Anterior cingulate cortex (tissue), 58 donors: ENCODE results near the gene HSD11B2.

Experiments
- DNase-seq, 58 donors: peaks; one replicate each; lab custom pipeline; 2025; lab: John Stamatoyannopoulos, UW

Gene HSD11B2

DNA sequence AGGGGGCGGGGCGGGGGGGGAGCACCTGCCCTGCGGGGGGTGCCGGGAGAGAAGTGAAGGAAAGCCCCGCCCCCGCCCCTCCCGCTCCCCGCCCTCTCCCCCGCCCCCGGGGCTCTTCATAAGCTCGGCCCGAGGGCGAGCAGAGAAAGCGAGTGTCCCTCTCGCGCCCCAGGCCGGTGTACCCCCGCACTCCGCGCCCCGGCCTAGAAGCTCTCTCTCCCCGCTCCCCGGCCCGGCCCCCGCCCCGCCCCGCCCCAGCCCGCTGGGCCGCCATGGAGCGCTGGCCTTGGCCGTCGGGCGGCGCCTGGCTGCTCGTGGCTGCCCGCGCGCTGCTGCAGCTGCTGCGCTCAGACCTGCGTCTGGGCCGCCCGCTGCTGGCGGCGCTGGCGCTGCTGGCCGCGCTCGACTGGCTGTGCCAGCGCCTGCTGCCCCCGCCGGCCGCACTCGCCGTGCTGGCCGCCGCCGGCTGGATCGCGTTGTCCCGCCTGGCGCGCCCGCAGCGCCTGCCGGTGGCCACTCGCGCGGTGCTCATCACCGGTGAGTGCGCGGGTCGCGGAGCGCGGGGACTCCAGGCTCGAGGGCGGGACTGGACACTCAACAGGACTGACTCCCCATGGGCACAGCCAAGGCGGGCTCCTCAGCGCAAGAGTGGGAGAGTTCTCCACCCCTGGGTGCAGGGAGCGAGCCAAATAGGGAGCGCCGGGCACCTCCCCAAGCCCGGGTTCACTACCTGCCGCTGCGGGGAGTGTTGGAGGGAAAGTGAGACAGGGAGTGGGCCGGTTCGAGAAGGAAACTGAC lies at the start of gene HSD11B2:
Gene HSD11B2 (plus strand): TSS at position 145 of the 798 bp plus-strand sequence. CDS start 128 bp downstream, at position 273.
- DNase-seq: peak in 26 of 58 donors; percentile 16 to 60 (median 44)

DNA sequence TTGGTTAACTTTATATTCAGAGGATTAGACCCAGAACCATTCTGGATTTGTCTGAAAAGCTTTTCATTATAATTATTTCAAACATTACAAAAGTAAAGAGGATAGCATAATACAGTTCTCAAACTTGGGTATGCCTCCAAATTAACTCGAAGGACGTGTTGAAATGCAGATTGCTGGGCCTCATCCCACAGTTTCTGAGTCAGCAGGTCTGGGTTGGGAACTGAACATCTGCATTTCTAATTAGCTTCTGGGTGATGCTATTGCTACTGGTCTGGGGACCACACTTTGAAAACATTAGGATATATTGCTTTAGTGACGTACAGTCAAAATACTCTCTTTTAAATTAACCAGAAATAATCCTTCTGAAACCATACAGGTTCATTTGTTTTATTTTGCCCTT lies 47.6 kb upstream of the HSD11B2 start:
- DNase-seq: no peak

DNA sequence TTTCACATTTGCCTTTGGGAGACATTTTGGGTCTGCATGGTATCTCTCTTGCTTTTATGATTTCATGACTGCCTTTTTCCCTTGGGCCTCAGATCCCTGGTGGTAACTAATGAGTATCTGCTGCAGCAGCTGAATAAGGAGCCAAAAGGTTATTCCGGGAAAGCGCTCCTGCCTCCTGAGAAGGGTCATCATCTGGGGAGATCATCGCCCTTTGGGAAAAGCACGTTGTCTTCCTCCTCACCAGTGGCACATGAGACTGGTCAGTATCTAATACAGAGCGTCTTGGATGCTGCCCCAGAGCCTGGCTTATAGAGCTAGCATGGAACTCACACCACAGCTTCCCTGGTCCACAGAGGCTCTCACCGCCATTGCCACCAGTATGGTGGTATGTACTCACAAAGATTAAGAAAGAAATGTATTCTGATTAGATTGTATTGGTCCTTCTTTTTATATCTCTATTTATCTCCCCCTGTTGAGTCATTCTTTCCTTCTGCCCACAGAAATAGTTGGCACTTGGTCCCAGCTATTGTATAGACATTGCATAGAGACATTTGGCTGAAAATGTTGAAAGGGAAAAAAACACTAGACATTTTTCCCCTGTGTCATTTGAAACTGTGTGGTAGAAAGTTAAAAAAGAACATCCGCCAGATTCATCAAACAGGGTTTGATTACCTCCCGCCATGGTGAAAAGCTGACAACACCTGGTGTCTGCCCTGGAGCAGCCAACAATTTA lies 46.0 kb upstream of the HSD11B2 start:
- DNase-seq: no peak

DNA sequence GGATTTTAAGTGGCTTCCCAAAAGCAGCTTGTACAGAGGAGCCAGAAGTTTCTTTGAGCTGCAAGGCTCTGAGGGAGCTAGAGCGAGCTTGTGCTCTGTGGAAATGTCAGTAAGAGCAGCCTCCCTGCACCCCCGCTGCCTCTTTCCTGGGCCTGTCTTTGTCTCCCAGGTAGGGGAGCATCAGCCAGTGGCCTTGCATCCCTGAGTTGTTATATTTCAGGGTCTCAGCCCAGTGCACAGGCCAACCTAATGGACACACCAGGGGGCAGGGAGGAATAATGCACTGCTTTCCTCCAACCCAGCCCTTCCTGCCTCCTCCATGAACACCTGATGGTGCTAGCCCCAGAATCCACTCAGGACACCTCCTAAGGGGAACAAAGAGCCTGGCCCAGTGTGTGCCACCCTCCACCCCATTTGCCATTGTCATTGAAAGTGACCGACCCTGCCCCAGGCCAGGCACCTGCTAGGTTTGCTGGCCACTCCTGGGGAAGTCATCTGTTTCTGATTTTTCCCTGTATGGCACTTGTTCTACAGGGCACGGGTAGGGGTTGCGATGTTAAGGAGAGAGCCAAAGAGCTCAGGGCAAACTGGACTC lies 44.0 kb upstream of the HSD11B2 start:
- DNase-seq: no peak

DNA sequence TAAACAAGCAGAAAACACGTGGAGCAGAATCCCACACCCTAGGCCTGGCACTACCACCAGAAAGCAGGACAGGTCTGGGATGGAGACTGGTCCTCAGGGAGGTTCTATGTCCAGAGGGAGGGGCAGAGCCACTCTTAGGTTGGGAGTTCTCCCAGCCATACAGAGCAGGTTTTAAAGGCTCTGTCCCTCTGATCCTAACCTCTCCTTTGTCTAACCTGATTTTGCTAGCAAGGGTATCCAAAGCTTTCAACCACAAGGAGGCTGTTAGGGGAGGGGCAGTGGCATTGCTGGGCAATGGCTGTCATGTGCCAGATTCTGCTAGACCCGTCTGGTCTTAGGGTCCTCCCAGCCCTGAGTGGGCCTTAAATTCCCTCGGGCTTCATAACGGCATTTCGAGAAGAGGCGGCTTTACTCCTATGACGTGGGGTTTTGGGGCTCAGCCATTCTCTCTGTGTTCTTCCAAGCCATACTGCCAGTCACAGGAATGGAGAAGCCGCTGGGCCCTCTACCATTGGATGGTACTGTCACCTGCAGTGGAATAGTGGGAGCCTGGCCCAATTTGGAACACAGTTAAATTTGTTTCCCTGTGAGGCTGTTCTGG lies 43.3 kb upstream of the HSD11B2 start:
- DNase-seq: peak in 1 of 58 donors; percentile 28

DNA sequence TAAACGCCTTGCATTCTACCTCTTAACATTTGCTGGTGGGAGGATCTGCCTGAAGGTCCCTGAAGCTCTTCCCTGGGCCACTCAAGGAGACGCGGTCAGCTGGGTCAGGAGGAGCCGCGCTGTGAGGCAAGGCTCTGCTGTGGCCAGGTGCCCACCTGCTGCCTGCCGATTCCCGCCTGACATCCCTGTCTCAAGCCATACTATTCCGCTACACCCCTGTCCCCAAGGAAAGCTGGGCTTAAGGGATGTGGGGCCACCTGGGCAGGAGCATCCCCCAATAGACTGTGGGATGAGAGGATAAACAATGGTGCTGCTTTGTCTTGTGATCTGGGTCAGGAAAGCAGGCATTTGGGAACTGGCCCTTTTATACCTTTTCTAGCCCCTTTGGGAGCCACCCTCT lies 42.7 kb upstream of the HSD11B2 start:
- DNase-seq: no peak

DNA sequence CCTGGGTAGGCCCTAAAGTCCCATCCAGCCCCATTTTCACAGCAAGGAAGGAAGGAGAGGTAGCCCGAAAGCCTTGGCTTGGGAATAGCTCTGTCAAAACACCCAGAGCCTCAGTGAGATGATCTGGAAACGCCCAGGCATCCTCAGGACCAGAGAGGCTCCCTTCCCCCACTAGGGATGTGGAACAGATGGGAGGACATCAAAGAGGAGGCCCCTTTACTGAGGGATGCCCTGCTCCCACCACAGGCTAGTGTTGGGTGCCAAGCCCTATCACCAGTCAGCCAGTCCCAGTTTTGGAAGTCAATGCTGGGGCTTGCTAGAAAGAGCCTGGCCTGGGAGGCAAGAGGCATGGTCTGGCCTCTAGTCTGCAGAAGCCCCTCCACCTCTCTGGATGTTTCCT lies 42.3 kb upstream of the HSD11B2 start:
- no peak for DNase-seq

DNA sequence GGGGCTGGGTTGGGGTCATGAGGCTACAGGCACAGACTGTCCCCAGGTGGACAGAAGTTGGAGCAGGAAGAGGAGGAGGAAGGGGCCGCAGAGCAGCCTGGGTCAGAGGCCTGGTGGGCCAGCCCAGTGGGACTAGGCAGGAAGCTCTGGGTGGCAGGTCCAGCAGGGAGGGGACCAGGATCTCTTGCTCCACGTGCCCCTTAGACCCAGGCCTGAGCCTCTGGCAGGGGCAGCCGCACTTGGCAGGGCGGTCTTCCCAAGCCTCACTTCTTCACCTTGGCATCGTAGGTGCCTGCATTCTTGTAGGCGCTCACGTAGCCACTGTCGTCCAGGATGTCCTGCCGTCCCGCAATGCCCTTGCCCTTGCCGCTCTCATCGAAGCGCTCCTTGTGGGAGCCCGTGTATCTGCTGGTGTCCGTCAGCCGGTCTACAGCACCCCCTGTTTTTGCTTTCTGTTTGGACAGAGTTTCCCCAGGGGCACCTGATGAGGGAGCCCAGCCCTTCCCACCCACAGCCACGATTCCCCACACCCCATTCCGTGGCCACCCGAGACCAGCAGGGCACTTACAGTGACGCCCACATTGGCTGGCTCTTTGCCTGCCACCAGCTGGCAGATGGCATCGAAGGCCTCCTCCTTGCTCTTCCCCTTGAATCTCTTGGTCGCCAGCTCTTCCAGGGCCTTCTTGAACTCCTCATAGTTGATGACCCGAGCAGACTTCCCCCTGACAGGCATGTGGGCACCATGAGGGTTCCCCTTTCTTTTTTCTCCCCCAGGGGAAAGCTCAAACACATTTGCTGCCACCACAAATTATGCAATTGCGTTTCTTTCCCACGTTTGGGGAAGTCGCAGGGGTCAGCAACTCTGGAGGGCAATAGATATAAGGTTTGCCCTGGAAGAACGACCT lies 40.8 kb upstream of the HSD11B2 start:
- DNase-seq: peak in 36 of 58 donors; percentile 20 to 74 (median 48)

DNA sequence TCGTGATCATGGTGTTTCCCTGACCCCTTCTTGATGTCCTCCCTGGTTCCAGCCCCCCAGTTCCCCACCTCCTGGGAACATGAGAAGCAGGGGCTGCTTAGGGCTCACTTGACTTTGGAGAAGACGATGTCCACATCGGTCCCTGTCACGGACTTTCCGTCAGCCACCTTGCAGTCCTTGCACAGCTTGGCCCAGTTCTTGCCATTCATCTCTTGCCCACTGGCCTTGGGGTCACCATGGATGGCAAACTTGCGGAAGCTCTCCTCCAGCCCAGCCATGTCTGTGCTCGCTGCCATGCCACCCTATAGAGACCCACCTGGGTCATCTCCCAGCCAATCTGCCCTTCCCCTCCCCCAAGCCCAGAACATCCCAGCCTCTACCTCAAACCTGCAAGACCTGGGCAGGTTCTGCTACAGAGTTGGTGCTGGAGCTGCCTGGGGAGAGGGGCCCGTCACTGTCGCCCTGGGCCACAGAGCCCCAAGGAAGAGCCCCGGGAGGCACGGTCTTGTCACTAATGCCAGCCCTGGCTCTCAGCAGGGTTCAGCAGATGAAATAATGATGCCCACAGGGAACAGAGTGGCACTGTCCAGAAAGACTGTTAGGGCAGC lies 40.0 kb upstream of the HSD11B2 start:
- DNase-seq: peak in 1 of 58 donors; percentile 63

DNA sequence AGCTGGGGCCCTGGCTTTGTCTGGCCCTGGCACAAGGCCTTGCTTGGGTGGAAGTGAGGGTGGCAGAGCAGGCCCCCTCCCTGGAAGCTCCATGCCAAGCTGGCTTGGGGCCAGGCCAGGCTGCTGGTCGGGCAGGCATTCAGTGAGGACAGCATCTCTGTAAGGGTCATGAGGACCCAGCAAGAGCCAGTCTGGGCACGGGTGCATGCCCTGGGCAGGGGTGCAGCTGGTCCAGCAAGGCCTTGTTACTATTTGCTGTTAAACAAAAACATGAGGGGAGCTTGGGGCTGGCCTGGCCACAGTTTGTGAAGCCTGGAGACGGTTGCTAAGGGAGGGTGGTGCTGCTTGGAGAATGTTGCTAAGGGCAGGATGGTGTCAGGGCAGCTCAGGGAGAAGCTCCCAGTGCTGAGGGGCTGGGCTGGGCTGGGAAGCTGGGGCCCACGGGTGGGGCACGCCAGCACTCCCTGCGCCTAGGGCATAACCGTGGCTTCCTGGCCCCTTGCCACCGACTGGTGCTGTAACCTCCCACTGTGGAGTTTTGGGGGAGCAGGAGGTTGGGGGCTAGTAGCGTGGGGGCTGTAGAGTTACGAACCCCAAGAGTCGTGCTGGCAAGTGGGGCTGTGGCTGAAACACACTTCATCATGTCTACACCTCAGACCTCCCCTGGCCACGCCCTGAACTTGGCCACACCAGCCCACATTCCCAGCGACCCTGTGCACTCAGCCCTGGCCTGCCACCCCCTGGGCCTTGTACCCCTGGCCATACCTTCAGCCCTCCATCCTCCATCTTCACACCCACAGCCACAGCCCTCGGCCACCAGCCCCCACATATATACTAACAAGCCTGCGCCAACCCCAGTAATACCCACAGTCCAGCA lies 39.3 kb upstream of the HSD11B2 start:
- peak; percentile 30 to 99 (median 92) for DNase-seq

DNA sequence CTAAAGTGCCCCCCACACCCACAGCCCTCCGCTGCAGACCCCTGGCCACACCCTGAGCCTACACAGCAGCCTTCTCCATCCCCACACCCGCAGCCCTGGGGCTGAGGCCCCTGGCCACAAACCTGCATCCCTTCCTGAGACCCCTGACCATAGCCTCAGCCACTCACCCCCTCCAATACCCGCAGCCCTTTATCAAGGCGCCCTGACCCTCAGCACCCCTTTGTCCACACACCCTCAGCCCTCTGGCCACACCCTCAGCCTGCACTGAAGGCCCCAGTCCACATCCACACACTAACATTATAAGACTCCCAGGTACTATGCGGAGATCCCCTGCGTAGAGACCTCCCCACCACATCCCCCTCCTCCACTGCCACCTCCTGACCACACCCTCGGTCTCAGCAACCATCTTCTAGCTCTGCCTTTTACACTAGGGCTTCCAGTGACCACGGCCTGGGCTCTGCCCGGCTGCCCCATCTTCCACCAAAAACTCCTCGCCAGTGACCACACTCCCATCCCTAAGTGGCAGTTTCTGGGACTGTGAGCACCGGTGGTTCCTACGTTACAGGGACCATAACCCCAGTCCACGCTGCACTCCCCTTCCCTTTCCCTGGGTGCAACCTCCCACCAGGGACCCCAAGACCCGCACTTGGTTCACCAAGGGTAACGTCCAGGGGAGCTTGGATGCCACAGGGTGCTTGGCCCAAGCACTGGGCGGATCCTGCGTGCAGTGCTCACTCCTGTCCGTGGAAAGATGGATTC lies 38.4 kb upstream of the HSD11B2 start:
- no peak for DNase-seq

DNA sequence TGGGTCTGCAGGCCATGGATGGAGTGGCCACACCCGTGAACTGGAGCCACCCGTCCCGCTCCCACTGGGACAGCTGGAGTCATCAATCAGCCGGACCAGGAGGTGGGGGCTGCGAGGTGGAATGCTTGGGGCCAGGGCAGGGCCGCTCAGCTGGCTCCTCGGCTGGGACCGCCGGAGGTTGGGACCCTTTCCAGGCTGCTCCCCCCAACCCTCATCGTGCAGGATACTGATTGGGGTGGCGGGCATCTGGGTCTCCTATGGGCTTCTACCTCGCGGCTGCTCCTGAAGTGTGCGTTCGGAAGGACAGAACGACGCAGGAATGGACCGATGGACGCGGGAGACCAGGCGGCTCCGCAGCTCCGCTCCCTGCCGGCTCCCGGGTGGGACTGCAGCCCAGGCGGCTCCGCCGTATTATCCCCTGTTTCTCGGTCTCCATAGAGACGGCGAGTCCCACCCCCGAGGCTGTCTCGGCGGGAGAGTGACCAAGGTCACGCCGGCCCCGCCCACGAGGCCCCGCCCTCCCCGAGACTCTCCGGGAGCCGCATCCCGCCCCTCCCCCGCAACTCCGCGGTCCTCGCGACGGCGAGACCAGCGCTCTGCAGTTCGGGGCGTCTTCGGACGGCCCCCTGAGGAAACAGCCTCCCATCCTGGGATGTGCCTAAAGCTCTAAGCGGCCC lies 37.7 kb upstream of the HSD11B2 start, which contains the start of gene TPPP3:
Gene TPPP3 (minus strand): TSS at position 388 of the 677 bp plus-strand sequence. CDS start 2,387 bp downstream, outside the sequence.
- DNase-seq: peak in 57 of 58 donors; percentile 14 to 93 (median 82)

DNA sequence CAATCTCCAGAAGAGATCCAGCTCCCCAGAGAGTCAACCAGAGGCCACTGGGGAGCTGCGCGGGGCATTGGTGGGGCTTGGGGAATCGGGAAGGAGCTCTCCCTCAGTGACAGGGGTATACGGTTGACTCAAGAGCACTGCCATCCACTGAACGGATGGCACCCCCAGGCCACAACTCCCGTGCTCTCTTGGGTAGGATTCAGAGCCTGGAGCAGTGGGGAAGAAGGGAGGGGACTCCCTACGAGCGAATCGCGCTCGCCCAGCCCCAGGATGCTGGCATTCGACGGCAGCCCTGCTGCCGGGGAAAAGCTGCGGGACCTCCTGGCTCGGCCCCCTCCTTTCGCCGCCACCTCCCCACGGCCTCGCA lies 37.1 kb upstream of the HSD11B2 start:
- no peak for DNase-seq

DNA sequence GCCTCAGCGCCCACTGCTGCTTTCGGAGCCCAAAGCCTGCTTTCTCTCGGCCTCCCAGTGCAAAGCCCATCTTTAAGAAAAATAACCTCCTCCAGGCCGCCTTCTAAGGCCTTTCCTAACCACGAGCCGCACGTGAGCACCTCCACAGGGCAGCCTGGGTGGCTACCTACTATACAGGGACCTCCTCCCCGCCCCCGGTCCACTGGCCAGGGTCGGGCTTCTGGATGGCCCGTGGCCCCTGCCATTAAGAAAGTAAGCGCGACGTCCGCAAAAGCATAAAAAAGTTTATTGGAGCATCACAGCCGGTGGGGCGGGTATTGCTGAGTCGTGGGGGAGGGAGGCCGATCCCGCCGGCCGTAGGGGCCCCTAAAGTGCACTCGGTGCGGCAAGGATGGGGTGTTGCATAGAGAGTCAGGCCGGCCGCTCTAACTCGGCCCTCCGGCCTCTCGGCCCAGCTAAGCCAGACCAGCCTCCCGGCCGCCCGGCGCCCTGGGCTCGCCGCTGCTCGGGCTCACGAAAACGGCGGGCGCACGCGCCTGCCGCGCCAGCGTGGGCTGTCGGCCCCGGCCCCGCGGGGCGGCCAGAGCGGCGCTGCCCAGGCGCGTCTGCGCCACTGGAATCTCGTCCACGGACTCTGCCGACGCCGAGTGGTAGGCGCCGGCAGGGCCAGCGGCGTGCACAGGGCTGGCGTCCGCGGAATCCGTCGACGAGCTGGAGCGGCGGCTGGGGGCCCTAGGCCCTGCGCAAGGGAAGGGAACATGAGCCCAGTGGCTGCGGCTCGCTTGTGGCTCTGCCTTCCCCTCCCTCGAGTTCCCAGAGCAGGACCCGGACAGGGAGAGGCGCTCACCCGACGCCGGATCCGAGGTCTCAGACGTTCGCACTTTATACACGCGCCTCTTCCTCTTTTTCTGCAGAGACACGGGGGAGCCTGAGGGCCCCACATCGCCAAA lies 36.5 kb upstream of the HSD11B2 start:
- no peak for DNase-seq

DNA sequence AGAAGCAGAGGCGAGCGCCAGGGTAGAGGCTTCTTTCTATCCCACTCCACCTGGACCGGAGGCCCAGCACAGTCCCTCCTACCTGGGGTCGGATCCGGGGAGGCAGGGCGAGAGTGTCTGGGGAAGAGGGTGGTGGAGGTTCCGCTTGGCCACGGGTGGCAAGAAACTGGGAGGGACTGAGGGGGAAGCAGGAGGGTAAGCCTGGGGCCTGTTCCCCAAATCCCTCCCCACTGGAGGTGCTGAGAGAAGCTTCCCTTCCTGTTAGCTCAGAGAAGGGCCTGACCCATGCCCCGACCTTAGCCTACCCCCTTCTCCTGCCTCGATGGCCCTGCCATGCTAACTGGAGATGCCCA lies 35.8 kb upstream of the HSD11B2 start:
- no peak for DNase-seq
